NCI-H524 treated with DMSO at 0.1 percent for 48 hours (cell line): ENCODE results near the gene GALNT4.

ENCODE experiments used
- DNase-seq: peaks from one replicate; lab custom pipeline; 2025; lab: John Stamatoyannopoulos, UW

The GALNT4 gene

DNA sequence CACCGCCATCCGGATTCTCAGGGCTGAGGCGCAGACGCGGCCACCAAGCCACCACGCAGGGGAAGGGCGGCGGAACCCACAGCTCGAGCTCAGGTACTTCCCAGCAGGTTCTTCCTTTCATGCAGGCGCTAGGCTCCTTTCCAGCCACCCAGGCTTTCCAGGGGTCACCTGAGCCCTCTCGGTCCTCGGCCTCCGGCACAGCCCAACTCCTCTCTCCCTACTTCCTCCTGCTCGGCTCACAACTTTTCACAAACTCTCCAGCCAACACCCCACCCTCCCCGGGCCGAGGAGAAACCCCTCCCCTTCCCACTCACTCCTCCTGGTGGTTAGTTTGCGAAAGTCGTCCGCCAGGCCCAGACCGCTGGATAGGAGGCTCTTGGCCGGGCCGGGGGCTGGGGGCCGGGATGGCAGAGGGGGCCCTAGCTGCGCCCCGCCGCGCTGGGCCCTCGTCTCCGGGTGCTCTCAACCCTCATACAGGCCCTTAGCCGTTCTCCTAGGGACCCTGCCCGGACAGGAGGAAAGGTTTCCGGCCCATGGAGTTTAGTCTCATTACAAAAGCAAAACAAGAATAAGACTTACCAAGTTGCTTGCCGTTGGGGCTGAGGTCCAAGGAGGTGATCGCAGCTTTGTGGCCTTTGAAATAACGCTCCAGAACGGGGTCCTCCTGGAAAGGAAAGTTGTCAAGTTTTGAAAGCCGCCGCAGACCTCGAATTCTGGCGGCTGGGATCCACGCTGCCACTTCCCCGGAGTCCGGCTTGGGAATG lies at the start of gene GALNT4:
Gene GALNT4, minus strand, starts transcription at position 256 of the 764 bp plus-strand sequence. Its CDS starts 247 bp downstream, at position 9.
- no peak for DNase-seq

DNA sequence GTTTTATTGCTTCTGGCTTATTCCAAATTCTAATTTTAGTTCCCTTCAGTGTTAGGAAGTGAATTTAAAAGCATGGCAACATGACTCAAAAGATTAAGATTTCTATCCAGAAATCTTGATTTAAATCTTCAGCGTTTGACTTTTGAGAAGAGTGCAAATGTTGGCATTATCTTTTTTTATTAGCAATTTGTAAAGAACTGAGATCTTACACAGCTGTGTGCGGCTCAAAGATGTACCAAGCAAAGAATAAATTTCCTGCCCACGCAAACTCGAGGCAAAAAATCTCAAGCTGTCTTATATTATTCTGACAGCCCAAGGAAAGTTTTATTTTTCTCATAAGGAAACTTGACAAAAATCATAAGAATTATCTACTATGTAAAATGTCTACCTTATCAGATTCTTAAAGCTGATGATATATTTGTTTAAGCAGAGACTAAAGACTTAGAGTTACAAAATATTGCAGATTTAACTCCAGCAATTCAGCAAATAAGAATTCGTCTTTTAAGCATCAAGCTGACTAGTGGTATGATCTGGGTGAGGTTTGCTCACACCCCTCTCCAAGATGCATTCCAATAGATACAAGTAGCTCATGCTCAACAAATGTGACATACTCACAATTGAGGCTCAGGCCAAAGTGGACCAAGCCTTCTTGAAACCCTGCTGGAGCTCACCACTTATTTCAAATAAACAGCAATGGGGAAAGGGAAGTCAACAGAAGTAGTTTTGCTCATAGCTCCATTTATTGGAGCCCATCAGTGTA lies 48.6 kb upstream of the GALNT4 start:
- no peak for DNase-seq

DNA sequence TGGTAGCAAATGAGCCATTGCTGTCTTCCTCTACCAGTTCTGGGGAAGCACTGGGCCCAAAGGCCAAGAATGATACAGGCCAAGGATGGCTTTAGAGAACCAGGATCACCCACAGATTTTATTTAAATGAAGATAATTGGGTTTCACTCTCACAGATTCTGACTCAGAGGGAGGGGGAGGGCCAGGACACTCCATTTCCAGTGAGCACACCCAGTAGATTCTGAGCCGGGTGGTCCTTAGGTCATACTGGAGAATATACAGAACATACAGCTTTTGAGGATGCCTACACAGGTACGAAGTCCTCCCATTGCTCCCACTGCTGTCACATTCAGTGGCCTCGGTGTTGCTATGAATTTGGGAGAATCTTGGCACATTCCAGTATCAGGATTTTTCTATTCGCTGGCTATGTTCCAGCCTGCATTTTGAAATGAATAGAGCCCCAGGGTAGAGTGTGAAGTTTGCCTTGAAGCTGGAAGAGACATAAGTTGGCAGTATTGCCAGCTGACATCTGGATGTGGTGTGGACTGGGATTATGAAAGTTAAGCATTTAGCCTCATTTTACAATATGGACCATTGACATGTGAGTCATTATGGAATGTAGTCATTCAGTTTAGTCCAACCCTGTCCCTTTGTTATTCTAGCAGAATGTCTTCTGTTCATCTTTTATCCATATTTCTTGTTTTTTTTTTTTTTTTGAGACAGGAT lies 47.0 kb upstream of the GALNT4 start:
- DNase-seq = no peak

DNA sequence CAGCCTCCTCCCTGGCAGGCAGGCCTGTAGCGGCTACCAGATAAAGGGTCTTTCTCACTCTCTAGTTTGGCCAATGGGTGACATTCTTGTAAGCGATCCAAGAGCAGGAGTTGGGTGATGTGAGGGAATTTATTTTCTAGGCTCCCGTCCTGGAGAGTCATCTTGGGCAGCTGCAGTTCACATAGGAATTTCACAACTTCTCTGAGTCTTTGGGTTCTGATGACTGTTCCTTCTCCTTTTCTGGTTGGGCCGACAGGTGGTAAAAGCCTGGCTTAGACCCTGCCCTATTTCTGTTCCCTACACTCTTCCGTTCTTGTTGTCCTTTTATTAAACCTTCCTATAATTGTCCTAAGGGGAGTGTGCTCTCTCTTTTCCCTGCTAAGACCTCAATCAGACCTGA lies 43.9 kb upstream of the GALNT4 start:
- DNase-seq = no peak

DNA sequence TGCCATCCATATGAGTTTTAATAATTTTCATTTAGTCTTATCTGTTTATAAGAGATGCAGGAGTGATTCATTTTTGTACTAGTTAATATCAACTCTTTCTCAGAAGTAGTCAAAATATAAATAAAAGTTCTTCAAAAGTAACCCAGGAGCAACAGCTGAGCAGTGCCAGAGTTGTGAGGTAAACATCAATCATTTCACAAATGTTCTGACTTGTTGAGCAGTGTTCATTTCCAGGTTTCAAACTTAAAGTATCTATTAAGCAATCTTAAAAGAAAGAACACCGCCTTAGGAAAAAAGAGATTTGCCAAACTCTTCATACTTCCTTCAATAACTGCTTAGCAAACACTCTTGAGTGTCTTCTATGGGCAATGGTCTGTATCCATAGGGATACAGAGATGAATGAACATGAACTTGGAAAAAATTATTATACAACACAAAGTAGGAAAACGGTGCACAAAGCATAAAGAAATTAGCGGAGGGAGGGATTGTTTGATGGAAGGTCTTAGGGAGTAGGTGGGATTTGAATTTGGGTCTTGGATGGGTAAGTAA lies 43.2 kb upstream of the GALNT4 start:
- DNase-seq = no peak

DNA sequence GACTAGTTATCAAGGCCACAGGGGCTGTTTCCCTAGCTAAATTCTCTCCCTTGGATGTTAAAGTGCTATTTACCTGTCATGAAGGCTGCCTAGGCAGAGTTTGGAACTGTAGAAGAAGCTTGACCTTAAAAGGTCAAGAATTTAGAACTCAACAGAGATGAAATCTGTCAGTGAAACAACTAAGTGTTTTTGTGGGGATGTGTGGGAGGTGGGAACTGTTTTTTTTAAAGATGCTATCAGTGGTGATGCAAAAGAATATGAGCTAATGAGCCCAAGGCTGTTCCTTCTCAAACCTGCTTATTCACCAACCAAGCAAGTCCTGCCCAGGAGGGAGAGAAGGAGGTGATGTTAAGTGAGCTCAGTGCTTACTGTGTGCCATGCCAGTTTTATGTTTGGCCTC lies 42.0 kb upstream of the GALNT4 start:
- DNase-seq = no peak

DNA sequence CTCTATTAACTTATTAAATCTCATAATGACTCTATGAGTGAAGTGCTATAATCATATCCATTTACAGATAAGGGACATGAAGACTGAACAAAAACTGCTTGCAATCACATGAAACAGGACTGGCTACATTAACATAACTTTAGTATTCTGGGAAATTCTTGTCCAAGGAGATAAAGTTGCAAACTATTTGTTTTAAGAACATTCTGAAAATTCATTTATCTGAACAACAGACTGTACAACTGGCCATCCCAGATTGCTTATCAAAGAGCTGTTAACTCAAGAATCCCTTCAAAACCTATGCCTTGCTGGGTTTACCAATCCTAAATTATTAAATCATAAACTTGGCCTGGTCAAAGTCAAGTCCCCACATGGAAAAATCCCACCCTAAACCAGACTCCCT lies 40.4 kb upstream of the GALNT4 start:
- no peak for DNase-seq

DNA sequence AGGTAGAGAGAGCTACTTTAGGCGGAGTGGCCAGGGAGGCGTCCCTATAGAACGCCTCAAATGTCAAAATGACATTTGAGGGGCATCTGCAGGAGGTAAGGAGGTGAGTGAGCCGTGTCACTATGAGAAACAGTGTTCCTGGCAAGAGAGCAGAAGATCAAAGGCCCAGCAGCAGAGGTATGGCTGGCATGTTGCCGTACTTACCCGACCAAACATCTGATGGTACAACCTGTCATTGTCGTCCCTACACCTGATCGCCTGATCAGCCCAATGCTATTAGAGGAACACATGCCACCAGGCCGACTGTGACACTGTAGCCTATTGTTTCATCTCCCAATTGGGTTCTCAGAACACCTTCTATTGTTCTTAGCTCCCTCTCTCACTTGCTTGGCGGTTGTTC lies 35.2 kb upstream of the GALNT4 start:
- no peak for DNase-seq

DNA sequence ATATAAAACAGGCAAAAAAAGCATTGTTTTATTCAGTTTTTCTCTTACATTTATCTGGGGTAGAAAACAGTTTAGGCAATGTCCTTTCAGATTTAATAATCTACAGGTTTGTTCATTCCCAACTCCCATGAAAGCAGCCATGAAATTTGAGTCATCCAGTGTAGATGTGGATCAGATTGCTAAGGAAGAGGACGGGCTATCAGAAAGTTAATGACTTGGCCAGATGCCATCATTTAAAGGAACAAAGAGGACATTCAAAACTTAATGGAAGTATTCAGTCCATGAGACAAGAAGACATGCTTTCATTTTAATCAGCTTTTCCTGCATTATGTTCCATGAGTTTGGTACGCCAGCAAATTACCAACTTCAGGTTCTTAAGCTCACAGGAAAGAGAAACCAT lies 32.4 kb upstream of the GALNT4 start:
- DNase-seq = no peak

DNA sequence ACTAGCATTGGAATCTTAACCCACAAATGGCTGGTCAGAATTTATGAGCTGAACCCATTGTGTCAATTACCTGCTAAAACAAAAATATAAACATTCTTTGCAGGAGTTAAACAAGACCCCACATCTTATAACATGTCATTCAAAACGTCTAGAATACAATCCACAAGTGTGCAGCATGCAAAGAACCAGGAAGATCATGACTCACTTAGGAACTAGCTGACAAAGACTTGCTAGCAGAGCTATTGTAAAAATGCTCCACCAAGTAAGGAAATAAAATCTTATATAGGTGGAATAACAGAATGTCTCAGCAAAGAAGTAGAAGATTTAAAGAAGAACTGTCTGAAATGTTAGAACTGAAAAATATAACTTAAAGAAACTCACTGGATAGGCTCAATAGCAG lies 27.8 kb upstream of the GALNT4 start:
- DNase-seq = no peak

DNA sequence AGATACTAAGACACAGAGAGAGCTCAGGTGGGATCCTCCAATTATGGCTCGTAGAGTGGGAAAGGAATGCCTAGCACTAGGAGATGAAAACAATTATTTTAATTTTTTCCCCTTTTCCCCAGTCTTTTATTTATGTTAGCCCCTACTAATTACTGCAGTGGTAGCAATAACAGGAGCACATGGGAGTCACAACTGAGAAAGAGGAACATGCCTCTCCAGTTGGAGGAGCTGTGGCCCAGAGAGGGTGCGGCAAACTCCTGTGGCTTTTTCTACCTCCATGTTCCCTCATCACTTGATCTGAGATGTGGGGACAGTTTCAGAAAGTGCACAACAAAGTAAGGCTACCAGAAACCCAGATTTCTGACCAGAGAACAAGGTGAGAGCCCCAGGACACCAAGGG lies 27.2 kb upstream of the GALNT4 start:
- no peak for DNase-seq

DNA sequence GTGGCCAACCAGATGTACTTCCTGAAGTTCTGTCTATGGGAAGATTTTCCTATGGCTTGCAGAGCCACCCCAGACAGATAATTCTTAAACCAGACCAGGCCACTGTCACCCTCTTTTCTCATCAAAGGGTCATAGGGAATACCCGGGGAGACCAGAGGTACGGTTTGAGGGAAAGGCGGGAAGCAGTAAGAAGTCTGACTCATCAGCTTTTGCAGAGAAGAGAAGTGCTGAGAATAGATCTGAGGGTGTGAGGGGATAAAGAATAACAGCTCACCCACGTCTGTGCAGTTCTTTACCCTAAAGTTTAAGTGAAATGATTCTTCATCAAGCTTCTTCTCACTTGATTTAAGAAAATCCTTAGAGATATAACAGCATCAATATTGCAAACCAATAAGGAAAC lies 22.5 kb upstream of the GALNT4 start:
- DNase-seq = no peak

DNA sequence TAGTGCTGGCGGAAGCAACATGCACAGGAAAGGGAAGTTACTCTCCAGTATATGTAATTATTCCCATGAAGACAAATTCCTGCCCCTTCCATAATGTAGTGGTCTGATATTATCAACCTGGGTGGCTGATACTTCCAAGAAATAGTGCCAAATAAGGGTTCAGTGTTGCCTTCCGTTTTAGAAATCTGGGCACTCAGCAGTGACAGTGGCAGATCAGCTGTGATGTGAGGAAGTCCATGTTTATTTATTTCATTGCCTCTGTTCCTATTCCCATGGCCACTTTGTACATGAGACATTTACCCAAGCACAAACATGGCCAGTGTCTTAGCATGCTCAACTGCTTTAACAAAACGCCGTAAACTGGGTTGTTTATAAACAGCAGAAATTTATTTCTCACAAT lies 21.6 kb upstream of the GALNT4 start:
- no peak for DNase-seq

DNA sequence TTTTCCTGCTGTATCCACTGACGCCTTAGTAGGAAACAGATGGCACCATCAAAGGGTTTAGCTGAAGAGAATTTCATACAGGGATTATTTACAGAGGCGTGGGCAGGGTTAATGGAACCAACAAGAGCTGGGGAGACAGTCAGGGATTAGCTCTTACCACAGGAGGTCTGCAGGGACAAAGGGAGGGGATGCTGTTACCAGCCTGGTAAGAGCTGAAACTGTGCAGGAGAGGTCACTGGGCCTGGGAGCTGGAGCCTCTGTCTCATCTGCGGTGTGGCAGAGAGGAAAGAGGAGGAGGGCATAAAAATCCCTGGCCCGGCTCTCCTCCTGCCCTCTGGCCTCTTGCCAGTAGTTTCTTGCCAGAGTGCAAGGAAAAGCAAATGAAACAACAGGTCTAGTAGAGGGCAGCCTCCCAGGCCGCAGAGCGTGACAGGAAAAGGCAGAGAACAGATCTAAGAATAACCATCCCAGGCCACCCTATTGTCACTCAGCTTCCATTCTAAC lies 20.1 kb upstream of the GALNT4 start:
- DNase-seq = peak; percentile 97

DNA sequence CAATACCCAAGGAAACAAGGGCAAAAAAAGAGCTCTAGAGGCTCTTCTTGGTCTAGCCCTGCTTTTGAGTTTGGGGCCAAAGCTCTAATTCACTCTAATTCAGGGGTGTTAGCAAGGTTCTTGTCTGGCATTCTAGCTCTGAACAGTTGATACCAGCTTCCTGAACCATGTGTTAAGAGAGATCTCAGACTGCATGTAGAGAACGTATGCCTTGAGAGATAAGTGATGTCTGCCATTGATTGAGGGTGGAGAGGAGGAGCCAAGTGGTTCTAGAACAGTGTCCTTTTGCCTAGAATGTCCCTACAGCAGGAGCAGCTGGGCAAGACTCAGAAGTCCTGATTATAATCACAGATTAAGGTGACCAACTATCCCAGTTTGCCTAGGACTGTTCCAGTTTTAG lies 19.4 kb upstream of the GALNT4 start:
- peak; percentile 38 for DNase-seq

DNA sequence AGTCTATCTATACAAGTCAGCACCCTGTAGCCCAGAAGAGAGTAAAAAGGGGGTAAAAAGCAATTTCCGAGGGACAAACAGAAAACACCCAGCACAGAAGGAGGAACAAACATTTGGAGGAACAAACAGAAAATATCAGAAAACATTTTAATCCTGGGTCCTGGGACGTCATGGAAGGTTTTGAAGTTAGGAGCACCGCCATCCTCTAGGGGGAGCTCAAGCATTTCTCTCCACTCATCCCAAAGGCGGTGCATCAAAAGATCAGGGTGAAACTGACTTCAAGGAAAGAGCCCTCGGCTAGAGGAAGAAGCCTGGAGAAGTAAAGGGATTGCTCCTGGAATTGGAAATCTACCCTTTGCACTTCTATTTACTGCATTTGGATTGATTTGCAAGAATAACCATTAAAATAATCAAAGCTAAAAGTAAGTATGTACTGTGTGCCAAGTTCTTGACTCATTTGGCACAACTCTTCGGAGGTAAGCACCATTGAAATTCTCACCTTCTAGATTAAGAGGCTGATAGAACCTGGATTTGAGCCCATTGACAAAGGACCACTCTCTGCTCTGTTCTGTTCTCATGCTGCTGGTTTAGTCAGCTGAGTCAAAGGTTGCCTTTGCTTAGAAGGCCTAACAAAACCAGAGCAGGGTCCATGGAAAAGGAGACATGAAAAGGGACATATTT lies 18.5 kb upstream of the GALNT4 start:
- peak; percentile 22 for DNase-seq

DNA sequence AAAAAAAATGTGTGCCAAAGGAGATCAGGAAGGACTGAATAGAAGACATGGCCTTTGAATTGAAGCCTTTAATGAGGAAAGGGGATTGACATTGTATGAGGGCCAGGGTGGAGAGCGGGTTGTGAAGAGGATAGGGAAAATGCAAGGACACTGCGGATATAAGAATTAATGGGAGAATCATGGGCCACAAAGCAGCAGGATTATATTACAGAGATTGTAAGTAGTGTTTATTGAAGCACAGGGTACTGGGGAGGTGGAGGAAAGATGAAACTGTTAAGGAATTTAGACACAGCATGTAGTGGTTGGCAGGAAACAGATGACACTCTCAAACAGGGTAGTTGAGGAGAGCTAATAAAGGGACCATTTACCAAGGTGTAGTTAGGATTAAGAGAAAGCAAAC lies 17.6 kb upstream of the GALNT4 start:
- no peak for DNase-seq

DNA sequence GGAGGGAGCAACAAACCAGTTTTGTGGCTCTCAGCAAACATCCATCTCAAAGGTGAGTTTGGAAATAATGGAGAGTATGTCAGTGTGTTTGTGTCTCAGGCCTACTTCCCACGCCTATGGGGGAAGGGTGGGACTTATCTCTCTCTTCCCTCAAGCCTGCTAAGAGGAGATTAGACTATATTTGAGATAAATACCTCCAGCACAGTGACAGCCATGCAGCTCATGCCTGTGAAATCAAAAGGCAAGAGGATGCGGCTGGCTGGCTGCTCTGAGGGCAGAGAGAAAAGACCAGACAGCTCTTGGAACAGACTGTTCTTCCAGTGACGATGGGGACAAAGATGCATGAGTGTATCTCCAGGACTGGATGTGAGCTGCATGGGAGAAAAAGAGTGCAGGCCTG lies 16.0 kb upstream of the GALNT4 start:
- no peak for DNase-seq

DNA sequence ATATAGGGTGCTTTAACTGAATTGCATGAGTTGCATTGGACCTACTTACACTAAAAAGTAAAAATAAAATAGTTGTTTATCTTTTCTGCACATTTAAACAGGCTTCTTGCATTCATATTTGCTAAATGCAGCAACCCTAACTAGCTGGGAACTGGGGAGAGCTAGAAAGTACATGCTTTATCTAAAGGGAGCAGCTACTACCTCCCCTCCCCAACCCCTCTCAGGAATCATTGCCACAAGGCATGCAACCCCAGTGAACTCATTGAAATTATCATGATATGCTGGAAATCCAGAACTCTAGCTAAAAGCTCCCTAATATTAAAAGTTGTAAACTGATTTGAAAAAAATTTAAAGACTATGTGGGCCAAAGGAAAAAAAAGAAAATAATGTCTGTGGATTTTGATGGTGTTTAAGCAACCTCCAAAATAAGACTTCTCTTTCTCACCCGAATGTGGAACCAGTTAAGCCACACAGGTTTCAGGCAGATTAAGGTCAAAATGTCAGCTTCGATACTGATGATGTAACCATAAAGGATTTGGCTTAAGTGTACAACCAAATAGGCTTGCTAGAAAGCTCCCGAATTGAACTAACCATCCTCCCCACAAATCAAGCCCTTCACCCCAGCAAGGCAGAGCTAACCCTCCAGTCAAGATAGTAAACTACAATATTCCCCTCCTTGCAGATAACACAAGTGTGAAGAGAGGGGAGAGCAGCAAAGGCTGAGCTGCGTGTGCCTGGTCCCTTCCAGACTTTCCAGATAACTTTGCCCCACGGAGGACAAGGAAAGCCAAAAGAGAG lies 15.0 kb upstream of the GALNT4 start:
- no peak for DNase-seq

DNA sequence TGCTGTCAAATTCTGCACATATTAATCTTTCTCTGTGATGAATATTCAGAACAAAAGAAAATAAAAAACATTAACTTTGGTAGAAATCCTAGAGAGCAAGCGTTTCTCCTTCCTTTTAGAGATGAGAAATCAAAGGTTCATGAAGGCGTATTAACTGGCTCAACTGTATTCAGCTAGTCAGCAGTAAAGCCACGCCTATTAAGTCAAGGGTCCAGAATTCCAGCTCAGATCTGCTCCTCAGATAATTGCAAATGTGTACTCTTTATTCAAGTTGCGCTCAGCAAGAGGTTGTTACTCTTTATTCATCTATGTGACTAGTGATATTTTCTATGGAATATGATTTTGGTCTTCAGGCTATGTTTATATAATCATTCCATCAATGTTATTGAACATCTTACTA lies 14.3 kb upstream of the GALNT4 start:
- no peak for DNase-seq

DNA sequence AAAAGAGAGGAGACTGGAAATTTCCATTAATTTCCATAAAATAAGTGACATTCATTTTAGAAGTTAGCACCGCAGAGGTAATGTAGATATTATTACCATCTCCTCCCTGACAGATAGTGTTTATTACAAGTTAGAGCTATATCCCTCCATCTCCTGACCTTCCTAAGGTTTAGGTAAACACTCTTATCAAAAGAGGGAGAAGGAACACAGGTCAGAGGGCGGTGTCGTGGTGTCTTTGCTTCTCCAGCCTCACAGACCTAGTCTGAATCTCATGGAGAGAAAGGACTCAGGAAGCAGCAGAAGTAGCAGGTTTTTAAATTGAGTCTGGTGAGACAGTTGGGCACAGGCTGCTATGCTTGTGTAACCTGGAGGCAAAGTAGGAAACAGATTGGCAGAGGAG lies 12.8 kb upstream of the GALNT4 start:
- no peak for DNase-seq
